Gastrocnemius medialis (tissue), 4 donors: ENCODE results near the gene PPP1R12A.

Experiments used
- CTCF ChIP-seq, 5 experiments: fragments of 450-650 bp in 3 of 5; fragments of 200-600 bp in 2 of 5; sonication (generic) in 2 of 5; IDR thresholded peaks in 4 of 5; conservative IDR thresholded peaks in 1 of 5; 1 replicate in 4 of 5; 2 replicates in 1 of 5; pipeline ENCODE4 v1.5.1; 2016 to 2019; ENCODE audit warnings: antibody characterized with exemption in 5 of 5, mild to moderate bottlenecking in 3 of 5, moderate library complexity in 3 of 5
- POLR2A ChIP-seq, 2 donors: fragments of 450-650 bp; IDR thresholded peaks; one replicate each; pipeline ENCODE4 v1.6.1; 2017; ENCODE audit warnings: antibody characterized with exemption in 2 of 2, mild to moderate bottlenecking in 2 of 2, moderate library complexity in 2 of 2

- no peak for TF ChIP-seq POLR2A (IDR thresholded peaks at IDR 0.05)
- TF ChIP-seq CTCF (IDR thresholded peaks at IDR 0.05 in 4 of 5, conservative IDR thresholded peaks at IDR 0.05 in 1 of 5): no peak
These were observed 93.5 kb downstream of the PPP1R12A start for GRCh38 chr12:79841248-79841877.
